Liver (tissue), 9 donors: ENCODE results near the gene MGME1. TPM values are rescaled to one million over a fixed set of nuclear protein-coding genes. Genes with fewer than 3 reads are reported as not detected.

Source experiments
- DNase-seq: peaks from one replicate; pipeline ENCODE4 v3.0.0-alpha.2; 2017; ENCODE audit warnings: low spot score
- H3K27ac ChIP-seq, 2 donors: one replicate each; pipeline ENCODE4 v1.7.0; 2013; ENCODE audit warnings: inconsistent platforms in 2 of 2, low read length in 2 of 2, control low read depth in 1 of 2, low read depth in 1 of 2, mild to moderate bottlenecking in 1 of 2
- H3K27me3 ChIP-seq, 4 donors: one replicate each; pipeline versions ENCODE4 v1.6.1 to v1.7.0; 2013; ENCODE audit warnings: low read length in 3 of 4, inconsistent platforms in 1 of 4, mild to moderate bottlenecking in 1 of 4, moderate library complexity in 1 of 4; ENCODE audit not compliant: control insufficient read depth in 4 of 4, insufficient read depth in 4 of 4
- H3K36me3 ChIP-seq, 4 donors: one replicate each; pipeline versions ENCODE4 v1.6.1 to v1.7.0; 2013; ENCODE audit warnings: low read length in 3 of 4, mild to moderate bottlenecking in 3 of 4, low read depth in 1 of 4, moderate library complexity in 1 of 4; ENCODE audit not compliant: control insufficient read depth in 4 of 4, insufficient read depth in 3 of 4
- H3K4me1 ChIP-seq, 4 donors: one replicate each; pipeline versions ENCODE4 v1.6.1 to v1.7.0; 2013; ENCODE audit warnings: low read length in 3 of 4, mild to moderate bottlenecking in 3 of 4, moderate library complexity in 1 of 4; ENCODE audit not compliant: control insufficient read depth in 4 of 4, insufficient read depth in 4 of 4
- H3K4me3 ChIP-seq, 3 donors: one replicate each; pipeline versions ENCODE4 v1.6.1 to v1.7.0; 2013; ENCODE audit warnings: low read length in 3 of 3, control low read depth in 1 of 3, low read depth in 1 of 3, mild to moderate bottlenecking in 1 of 3
- H3K9ac ChIP-seq, 2 donors: one replicate each; pipeline ENCODE4 v1.7.0; 2013; ENCODE audit warnings: low read length in 2 of 2, mild to moderate bottlenecking in 2 of 2, moderate library complexity in 2 of 2, control low read depth in 1 of 2, low read depth in 1 of 2
- H3K9me3 ChIP-seq, 4 donors: one replicate each; pipeline versions ENCODE4 v1.6.1 to v1.7.0; 2013; ENCODE audit warnings: low read length in 3 of 4; ENCODE audit not compliant: control insufficient read depth in 4 of 4
- EGR1 ChIP-seq, 2 donors: IDR thresholded peaks; 2 replicates each; pipeline ENCODE4 v1.6.1; 2016 to 2018; ENCODE audit warnings: antibody characterized with exemption in 2 of 2, low read depth in 2 of 2
- FOXA1 ChIP-seq: IDR thresholded peaks from 2 replicates; pipeline ENCODE4 v1.6.1; 2016; ENCODE audit warnings: antibody characterized with exemption
- FOXA2 ChIP-seq: IDR thresholded peaks from 2 replicates; pipeline ENCODE4 v1.6.1; 2016; ENCODE audit warnings: antibody characterized with exemption
- GABPA ChIP-seq, 2 donors: IDR thresholded peaks in 1 of 2; conservative IDR thresholded peaks in 1 of 2; 2 replicates each; pipeline ENCODE4 v1.6.1; 2016; ENCODE audit warnings: antibody characterized with exemption in 2 of 2, mild to moderate bottlenecking in 1 of 2, moderate library complexity in 1 of 2
- HNF4A ChIP-seq, 2 donors: conservative IDR thresholded peaks; 2 replicates each; pipeline ENCODE4 v1.6.1; 2016; ENCODE audit warnings: antibody characterized with exemption in 2 of 2, mild to moderate bottlenecking in 2 of 2
- HNF4G ChIP-seq: IDR thresholded peaks from 2 replicates; pipeline ENCODE4 v1.6.1; 2016; ENCODE audit warnings: antibody characterized with exemption
- JUND ChIP-seq, 2 donors: IDR thresholded peaks; 2 replicates each; pipeline ENCODE4 v1.6.1; 2016; ENCODE audit warnings: antibody characterized with exemption in 2 of 2
- NR2F2 ChIP-seq: IDR thresholded peaks from 2 replicates; pipeline ENCODE4 v1.6.1; 2016; ENCODE audit warnings: antibody characterized with exemption
- RAD21 ChIP-seq, 2 donors: IDR thresholded peaks; 2 replicates each; pipeline ENCODE4 v1.6.1; 2016; ENCODE audit warnings: antibody characterized with exemption in 2 of 2, mild to moderate bottlenecking in 2 of 2
- RXRA ChIP-seq, 2 donors: IDR thresholded peaks; 2 replicates each; pipeline ENCODE4 v1.6.1; 2017 to 2018; ENCODE audit warnings: antibody characterized with exemption in 2 of 2, mild to moderate bottlenecking in 1 of 2
- SP1 ChIP-seq: IDR thresholded peaks from 2 replicates; pipeline ENCODE4 v1.6.1; 2018; ENCODE audit warnings: antibody characterized with exemption, mild to moderate bottlenecking
- TAF1 ChIP-seq: conservative IDR thresholded peaks from 2 replicates; pipeline ENCODE4 v1.6.1; 2016; ENCODE audit warnings: antibody characterized with exemption, mild to moderate bottlenecking
- YY1 ChIP-seq: IDR thresholded peaks from 2 replicates; pipeline ENCODE4 v1.6.1; 2016; ENCODE audit warnings: antibody characterized with exemption, mild to moderate bottlenecking
- WGBS: extraction: QIAGEN DNeasy Blood & Tissue Kit; methylation state at CpG from one replicate; pipeline ENCODE4 v1.1.7; 2013; 5-methylcytosine and 5-hydroxymethylcytosine counted together
- polyA plus RNA-seq, 2 donors: library from polyadenylated mRNA; stranded (reverse) in 1 of 2; unstranded in 1 of 2; fragments of 200-250 nt in 1 of 2; fragments of >200 nt in 1 of 2; fragmentation: Nextera tagmentation in 1 of 2; extraction: Ambion mirVana in 1 of 2; gene quantifications; one replicate each; pipeline versions ENCODE4 v1.2.1 to v1.2.3, GENCODE V29; 2013 to 2015
- total RNA-seq, 2 donors: library from RNA; depleted of rRNA; stranded (reverse); fragments of >200 nt; gene quantifications; one replicate each; pipeline ENCODE4 v1.2.3, GENCODE V29; 2014
- TF ChIP-seq, protein P1 (sequence below): IDR thresholded peaks from 2 replicates; pipeline ENCODE4 v1.6.1; 2016; ENCODE audit warnings: antibody characterized with exemption
- TF ChIP-seq, protein P2 (sequence below): IDR thresholded peaks from 2 replicates; pipeline ENCODE4 v1.6.1; 2016; ENCODE audit warnings: antibody characterized with exemption
- TF ChIP-seq, protein P3 (sequence below): fragments of 150-350 bp; IDR thresholded peaks from 2 replicates; pipeline ENCODE4 v1.5.1; 2017; ENCODE audit warnings: improper control_type of control experiment, low read depth, low read length; ENCODE audit not compliant: missing input control
- TF ChIP-seq, protein P4 (sequence below): IDR thresholded peaks from 2 replicates; pipeline ENCODE4 v1.6.1; 2016; ENCODE audit warnings: antibody characterized with exemption, mild to moderate bottlenecking
- donor health status: healthy.
- donor health status: healthy.
- donor health status: healthy.
- donor health status: healthy.
- donor health status: healthy.

The MGME1 gene
- total and polyA plus RNA-seq, 4 donors, result 4.2 to 26.8 (median 6.7) TPM

DNA sequence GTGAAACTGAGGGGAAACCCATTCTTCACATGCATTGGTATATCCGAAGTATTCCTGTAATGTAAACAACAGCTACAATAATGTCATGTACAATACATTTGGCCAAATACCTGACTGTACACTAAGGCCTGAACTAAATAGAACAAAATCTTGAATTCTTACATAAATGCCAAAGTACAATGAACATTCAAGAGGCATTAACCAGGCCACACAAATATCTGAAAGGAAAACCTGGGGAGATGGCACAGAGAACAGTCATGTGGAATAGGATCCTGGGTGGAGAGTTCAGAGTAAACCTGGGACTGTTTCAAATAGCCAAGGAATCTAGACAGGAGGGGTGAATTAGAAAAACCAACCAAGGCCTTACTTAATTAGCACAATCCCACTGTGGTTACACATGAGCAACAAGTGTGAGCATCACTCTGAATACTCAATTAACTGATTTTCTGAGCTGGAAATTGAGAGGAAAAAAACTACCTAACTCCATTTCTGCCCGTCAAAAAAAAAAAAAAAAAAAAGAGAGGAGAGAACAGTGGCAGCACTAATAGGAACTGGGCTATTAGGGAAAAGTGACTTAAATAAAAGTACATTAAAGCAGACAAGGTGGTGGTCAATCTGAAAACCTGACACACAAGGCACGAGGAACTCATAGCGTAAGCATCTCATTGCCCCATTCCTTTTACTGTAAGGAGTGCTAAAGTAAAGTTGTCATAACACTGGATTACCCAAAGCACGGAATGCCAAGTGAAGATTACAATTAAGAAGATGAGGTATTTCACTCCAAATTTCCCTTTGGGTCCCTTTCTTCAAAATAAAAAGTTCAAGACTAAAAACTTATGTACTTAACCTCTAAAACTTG lies 11.1 kb upstream of the MGME1 start:
- peaks cover 6 to 41% (median 37%) of the 10 kb centered on the region in 4 donors for H3K4me1 ChIP-seq
- no peak overlapping the region for H3K9ac ChIP-seq
- H3K27ac ChIP-seq, result peak overlapping the region; percentile 35 to 58
- no peaks in the 10 kb centered on the region for H3K9me3 ChIP-seq
- TF ChIP-seq, protein P1, sequence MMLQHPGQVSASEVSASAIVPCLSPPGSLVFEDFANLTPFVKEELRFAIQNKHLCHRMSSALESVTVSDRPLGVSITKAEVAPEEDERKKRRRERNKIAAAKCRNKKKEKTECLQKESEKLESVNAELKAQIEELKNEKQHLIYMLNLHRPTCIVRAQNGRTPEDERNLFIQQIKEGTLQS, result no peak
- TF ChIP-seq FOXA2 (no peak), RXRA (IDR thresholded peaks at IDR 0.05) (no peak), GABPA (IDR thresholded peaks at IDR 0.05 in 1 of 2, conservative IDR thresholded peaks at IDR 0.05 in 1 of 2) (no peak), RAD21 (IDR thresholded peaks at IDR 0.05) (no peak), NR2F2 (no peak), EGR1 (IDR thresholded peaks at IDR 0.05; ENCODE audit: low read depth in 2 of 2) (no peak), YY1 (no peak), FOXA1 (no peak), SP1 (no peak), JUND (IDR thresholded peaks at IDR 0.05) (no peak), HNF4A (conservative IDR thresholded peaks at IDR 0.05) (no peak)
- TF ChIP-seq, protein P2, sequence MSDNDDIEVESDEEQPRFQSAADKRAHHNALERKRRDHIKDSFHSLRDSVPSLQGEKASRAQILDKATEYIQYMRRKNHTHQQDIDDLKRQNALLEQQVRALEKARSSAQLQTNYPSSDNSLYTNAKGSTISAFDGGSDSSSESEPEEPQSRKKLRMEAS, result no peak
- TF ChIP-seq, protein P3, sequence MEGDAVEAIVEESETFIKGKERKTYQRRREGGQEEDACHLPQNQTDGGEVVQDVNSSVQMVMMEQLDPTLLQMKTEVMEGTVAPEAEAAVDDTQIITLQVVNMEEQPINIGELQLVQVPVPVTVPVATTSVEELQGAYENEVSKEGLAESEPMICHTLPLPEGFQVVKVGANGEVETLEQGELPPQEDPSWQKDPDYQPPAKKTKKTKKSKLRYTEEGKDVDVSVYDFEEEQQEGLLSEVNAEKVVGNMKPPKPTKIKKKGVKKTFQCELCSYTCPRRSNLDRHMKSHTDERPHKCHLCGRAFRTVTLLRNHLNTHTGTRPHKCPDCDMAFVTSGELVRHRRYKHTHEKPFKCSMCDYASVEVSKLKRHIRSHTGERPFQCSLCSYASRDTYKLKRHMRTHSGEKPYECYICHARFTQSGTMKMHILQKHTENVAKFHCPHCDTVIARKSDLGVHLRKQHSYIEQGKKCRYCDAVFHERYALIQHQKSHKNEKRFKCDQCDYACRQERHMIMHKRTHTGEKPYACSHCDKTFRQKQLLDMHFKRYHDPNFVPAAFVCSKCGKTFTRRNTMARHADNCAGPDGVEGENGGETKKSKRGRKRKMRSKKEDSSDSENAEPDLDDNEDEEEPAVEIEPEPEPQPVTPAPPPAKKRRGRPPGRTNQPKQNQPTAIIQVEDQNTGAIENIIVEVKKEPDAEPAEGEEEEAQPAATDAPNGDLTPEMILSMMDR, result no peak
- H3K27me3 ChIP-seq, result no peaks in the 10 kb centered on the region
- 73% methylated on average over 5 of the region's 5 CpGs for WGBS
- no peak overlapping the region for H3K4me3 ChIP-seq
- H3K36me3 ChIP-seq, result peaks cover 0 to 24% (median 15%) of the 10 kb centered on the region in 4 donors
- DNase-seq, result no peak

DNA sequence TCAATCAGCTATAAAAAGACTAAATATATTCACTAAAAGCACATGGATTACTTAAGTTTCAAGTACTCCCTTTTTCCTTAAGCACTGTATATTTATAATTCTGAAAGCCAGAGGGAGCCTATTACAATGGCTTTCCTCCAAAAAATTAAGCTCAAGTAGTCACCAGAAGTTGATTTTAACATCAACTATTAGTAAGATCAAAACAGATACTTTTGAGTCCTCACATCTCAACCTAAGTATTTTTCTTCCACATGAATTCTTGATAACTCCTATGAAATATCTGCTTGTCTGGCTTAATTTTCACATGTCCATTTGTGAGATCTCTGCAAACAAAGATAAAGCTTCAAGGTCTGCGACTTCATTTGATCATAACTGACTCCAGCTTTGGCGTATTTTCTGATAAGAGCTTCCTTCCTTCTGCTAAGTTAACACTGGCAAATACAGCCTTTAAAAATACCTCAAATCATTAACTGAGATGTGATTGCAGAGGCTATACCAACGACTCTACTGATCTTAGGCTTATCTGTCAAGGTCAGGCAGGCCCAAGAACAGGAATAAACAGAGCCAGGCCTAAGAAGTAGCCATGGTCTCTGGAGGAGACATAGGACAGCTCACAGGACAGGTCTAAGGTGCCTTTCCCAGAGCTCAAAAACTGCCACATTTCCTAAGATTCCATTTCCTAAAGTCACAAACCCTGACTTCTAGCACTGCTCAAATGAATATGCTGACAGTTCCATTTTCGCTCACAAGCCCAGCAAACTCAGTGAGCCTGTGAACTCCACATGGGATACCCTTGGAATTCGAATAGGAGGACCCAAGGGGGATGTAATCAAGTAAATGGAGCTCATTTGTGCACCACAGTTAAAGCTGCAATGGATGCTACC lies 10.2 kb upstream of the MGME1 start:
- DNase-seq, result no peak
- peak overlapping the region; percentile 35 to 58 for H3K27ac ChIP-seq
- no peaks in the 10 kb centered on the region for H3K27me3 ChIP-seq
- H3K4me3 ChIP-seq, result no peak overlapping the region
- WGBS, result 30% methylated on average over 5 of the region's 5 CpGs
- H3K9me3 ChIP-seq, result no peaks in the 10 kb centered on the region
- H3K4me1 ChIP-seq, result peaks cover 6 to 46% (median 42%) of the 10 kb centered on the region in 4 donors
- peaks cover 0 to 16% (median 9%) of the 10 kb centered on the region in 4 donors for H3K36me3 ChIP-seq
- H3K9ac ChIP-seq, result no peak overlapping the region
- TF ChIP-seq, protein P4, sequence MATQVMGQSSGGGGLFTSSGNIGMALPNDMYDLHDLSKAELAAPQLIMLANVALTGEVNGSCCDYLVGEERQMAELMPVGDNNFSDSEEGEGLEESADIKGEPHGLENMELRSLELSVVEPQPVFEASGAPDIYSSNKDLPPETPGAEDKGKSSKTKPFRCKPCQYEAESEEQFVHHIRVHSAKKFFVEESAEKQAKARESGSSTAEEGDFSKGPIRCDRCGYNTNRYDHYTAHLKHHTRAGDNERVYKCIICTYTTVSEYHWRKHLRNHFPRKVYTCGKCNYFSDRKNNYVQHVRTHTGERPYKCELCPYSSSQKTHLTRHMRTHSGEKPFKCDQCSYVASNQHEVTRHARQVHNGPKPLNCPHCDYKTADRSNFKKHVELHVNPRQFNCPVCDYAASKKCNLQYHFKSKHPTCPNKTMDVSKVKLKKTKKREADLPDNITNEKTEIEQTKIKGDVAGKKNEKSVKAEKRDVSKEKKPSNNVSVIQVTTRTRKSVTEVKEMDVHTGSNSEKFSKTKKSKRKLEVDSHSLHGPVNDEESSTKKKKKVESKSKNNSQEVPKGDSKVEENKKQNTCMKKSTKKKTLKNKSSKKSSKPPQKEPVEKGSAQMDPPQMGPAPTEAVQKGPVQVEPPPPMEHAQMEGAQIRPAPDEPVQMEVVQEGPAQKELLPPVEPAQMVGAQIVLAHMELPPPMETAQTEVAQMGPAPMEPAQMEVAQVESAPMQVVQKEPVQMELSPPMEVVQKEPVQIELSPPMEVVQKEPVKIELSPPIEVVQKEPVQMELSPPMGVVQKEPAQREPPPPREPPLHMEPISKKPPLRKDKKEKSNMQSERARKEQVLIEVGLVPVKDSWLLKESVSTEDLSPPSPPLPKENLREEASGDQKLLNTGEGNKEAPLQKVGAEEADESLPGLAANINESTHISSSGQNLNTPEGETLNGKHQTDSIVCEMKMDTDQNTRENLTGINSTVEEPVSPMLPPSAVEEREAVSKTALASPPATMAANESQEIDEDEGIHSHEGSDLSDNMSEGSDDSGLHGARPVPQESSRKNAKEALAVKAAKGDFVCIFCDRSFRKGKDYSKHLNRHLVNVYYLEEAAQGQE, result peak; percentile 16
- TF ChIP-seq RAD21 (IDR thresholded peaks at IDR 0.05) (peak in 1 of 2 donors; percentile 27), JUND (IDR thresholded peaks at IDR 0.05) (no peak), EGR1 (IDR thresholded peaks at IDR 0.05; ENCODE audit: low read depth in 2 of 2) (no peak), TAF1 (no peak), SP1 (no peak), NR2F2 (peak; percentile 86), FOXA1 (no peak), RXRA (IDR thresholded peaks at IDR 0.05) (no peak), HNF4G (no peak)
- TF ChIP-seq, protein P1, result no peak
- TF ChIP-seq, protein P2, result no peak
- TF ChIP-seq, protein P3, result peak; percentile 10
